ENCODE measurements around the gene NUB1. TPM values are rescaled to one million over a fixed set of nuclear protein-coding genes. Genes with fewer than 3 reads are reported as not detected.
"Not testable (repeated sequence)": the region's sequence is repeated elsewhere in the genome, so short reads cannot be mapped to it uniquely, and the experiment has no call there.

NUB1 gene
- total and polyA plus RNA-seq, 2 donors = 48.5 to 69.8 TPM

GRCh38 chr7:151301471-151302462, 39.8 kb upstream of the NUB1 start:
- Histone ChIP-seq H3K27ac (ENCODE audit: low read depth in 1 of 2, low read length in 1 of 2) (no peak overlapping the region), H3K9me3 (ENCODE audit: control insufficient read depth in 2 of 2, insufficient read depth in 1 of 2, low read length in 1 of 2) (peaks cover 1 to 2% of the 10 kb centered on the region in 2 donors), H3K36me3 (ENCODE audit: control insufficient read depth in 2 of 2, insufficient read depth in 2 of 2, low read length in 1 of 2) (no peaks in the 10 kb centered on the region), H3K27me3 (ENCODE audit: control insufficient read depth in 2 of 2, insufficient read depth in 1 of 2, low read length in 1 of 2) (peaks cover 10 to 62% of the 10 kb centered on the region in 2 donors), H3K4me1 (ENCODE audit: control insufficient read depth in 2 of 2, insufficient read depth in 2 of 2, low read length in 2 of 2) (peaks cover 4 to 12% of the 10 kb centered on the region in 2 donors), H3K4me3 (ENCODE audit: low read length in 2 of 2) (no peak overlapping the region)
- no peak for DNase-seq (ENCODE audit: low read depth in 6 of 9, low spot score in 9 of 9)
- WGBS = 87% methylated on average over 20 of the region's 20 CpGs

- H3K4me3 ChIP-seq (ENCODE audit: low read length in 2 of 2); H3K9me3 ChIP-seq (ENCODE audit: control insufficient read depth in 2 of 2, insufficient read depth in 1 of 2, low read length in 1 of 2); H3K27ac ChIP-seq (ENCODE audit: low read depth in 1 of 2, low read length in 1 of 2); H3K36me3 ChIP-seq (ENCODE audit: control insufficient read depth in 2 of 2, insufficient read depth in 2 of 2, low read length in 1 of 2); DNase-seq (ENCODE audit: low read depth in 6 of 9, low spot score in 9 of 9): not testable (repeated sequence)
- 77% methylated on average over 19 of the region's 19 CpGs for WGBS
- H3K4me1 ChIP-seq (ENCODE audit: control insufficient read depth in 2 of 2, insufficient read depth in 2 of 2, low read length in 2 of 2) = peaks cover 4 to 12% of the 10 kb centered on the region in 2 donors
- H3K27me3 ChIP-seq (ENCODE audit: control insufficient read depth in 2 of 2, insufficient read depth in 1 of 2, low read length in 1 of 2) = peaks cover 13 to 73% of the 10 kb centered on the region in 2 donors
Observed at GRCh38 chr7:151304251-151304650, 37.4 kb upstream of the NUB1 start.

- peak in 1 of 9 donors; percentile 41 for DNase-seq (ENCODE audit: low read depth in 6 of 9, low spot score in 9 of 9)
- peaks cover 4 to 12% of the 10 kb centered on the region in 2 donors for H3K4me1 ChIP-seq (ENCODE audit: control insufficient read depth in 2 of 2, insufficient read depth in 2 of 2, low read length in 2 of 2)
- no peak overlapping the region for H3K27ac ChIP-seq (ENCODE audit: low read depth in 1 of 2, low read length in 1 of 2)
- peaks cover 13 to 75% of the 10 kb centered on the region in 2 donors for H3K27me3 ChIP-seq (ENCODE audit: control insufficient read depth in 2 of 2, insufficient read depth in 1 of 2, low read length in 1 of 2)
- no peak overlapping the region for H3K4me3 ChIP-seq (ENCODE audit: low read length in 2 of 2)
- WGBS = 26% methylated on average over 7 of the region's 7 CpGs
- H3K9me3 ChIP-seq (ENCODE audit: control insufficient read depth in 2 of 2, insufficient read depth in 1 of 2, low read length in 1 of 2) = peaks cover 0 to 1% of the 10 kb centered on the region in 2 donors
- no peaks in the 10 kb centered on the region for H3K36me3 ChIP-seq (ENCODE audit: control insufficient read depth in 2 of 2, insufficient read depth in 2 of 2, low read length in 1 of 2)
Observed at GRCh38 chr7:151304856-151305255, 36.8 kb upstream of the NUB1 start.

GRCh38 chr7:151306374-151306773, 35.2 kb upstream of the NUB1 start:
- H3K36me3 ChIP-seq (ENCODE audit: control insufficient read depth in 2 of 2, insufficient read depth in 2 of 2, low read length in 1 of 2) = no peaks in the 10 kb centered on the region
- 89% methylated on average over 8 of the region's 8 CpGs for WGBS
- peaks cover 13 to 64% of the 10 kb centered on the region in 2 donors for H3K27me3 ChIP-seq (ENCODE audit: control insufficient read depth in 2 of 2, insufficient read depth in 1 of 2, low read length in 1 of 2)
- no peak overlapping the region for H3K4me3 ChIP-seq (ENCODE audit: low read length in 2 of 2)
- no peak overlapping the region for H3K27ac ChIP-seq (ENCODE audit: low read depth in 1 of 2, low read length in 1 of 2)
- H3K4me1 ChIP-seq (ENCODE audit: control insufficient read depth in 2 of 2, insufficient read depth in 2 of 2, low read length in 2 of 2) = peaks cover 4 to 12% of the 10 kb centered on the region in 2 donors
- DNase-seq (ENCODE audit: low read depth in 6 of 9, low spot score in 9 of 9) = no peak
- peaks cover 1 to 5% of the 10 kb centered on the region in 2 donors for H3K9me3 ChIP-seq (ENCODE audit: control insufficient read depth in 2 of 2, insufficient read depth in 1 of 2, low read length in 1 of 2)

GRCh38 chr7:151306860-151307259, 34.8 kb upstream of the NUB1 start:
- peaks cover 13 to 59% of the 10 kb centered on the region in 2 donors for H3K27me3 ChIP-seq (ENCODE audit: control insufficient read depth in 2 of 2, insufficient read depth in 1 of 2, low read length in 1 of 2)
- H3K27ac ChIP-seq (ENCODE audit: low read depth in 1 of 2, low read length in 1 of 2) = no peak overlapping the region
- 90% methylated on average over 3 of the region's 3 CpGs for WGBS
- H3K4me3 ChIP-seq (ENCODE audit: low read length in 2 of 2) = no peak overlapping the region
- H3K4me1 ChIP-seq (ENCODE audit: control insufficient read depth in 2 of 2, insufficient read depth in 2 of 2, low read length in 2 of 2) = peaks cover 4 to 12% of the 10 kb centered on the region in 2 donors
- DNase-seq (ENCODE audit: low read depth in 6 of 9, low spot score in 9 of 9) = no peak
- peaks cover 3 to 7% of the 10 kb centered on the region in 2 donors for H3K9me3 ChIP-seq (ENCODE audit: control insufficient read depth in 2 of 2, insufficient read depth in 1 of 2, low read length in 1 of 2)
- H3K36me3 ChIP-seq (ENCODE audit: control insufficient read depth in 2 of 2, insufficient read depth in 2 of 2, low read length in 1 of 2) = no peaks in the 10 kb centered on the region

- Histone ChIP-seq H3K27me3 (ENCODE audit: control insufficient read depth in 2 of 2, insufficient read depth in 1 of 2, low read length in 1 of 2) (peaks cover 9 to 53% of the 10 kb centered on the region in 2 donors), H3K27ac (ENCODE audit: low read depth in 1 of 2, low read length in 1 of 2) (no peak overlapping the region), H3K9me3 (ENCODE audit: control insufficient read depth in 2 of 2, insufficient read depth in 1 of 2, low read length in 1 of 2) (peaks cover 3 to 7% of the 10 kb centered on the region in 2 donors), H3K36me3 (ENCODE audit: control insufficient read depth in 2 of 2, insufficient read depth in 2 of 2, low read length in 1 of 2) (no peaks in the 10 kb centered on the region), H3K4me1 (ENCODE audit: control insufficient read depth in 2 of 2, insufficient read depth in 2 of 2, low read length in 2 of 2) (peaks cover 4 to 12% of the 10 kb centered on the region in 2 donors), H3K4me3 (ENCODE audit: low read length in 2 of 2) (no peak overlapping the region)
- WGBS = 92% methylated on average over 7 of the region's 7 CpGs
- no peak for DNase-seq (ENCODE audit: low read depth in 6 of 9, low spot score in 9 of 9)
Observed at GRCh38 chr7:151307536-151307935, 34.1 kb upstream of the NUB1 start.

- H3K27ac ChIP-seq (ENCODE audit: low read depth in 1 of 2, low read length in 1 of 2) = no peak overlapping the region
- no peak overlapping the region for H3K4me3 ChIP-seq (ENCODE audit: low read length in 2 of 2)
- 97% methylated on average over 6 of the region's 6 CpGs for WGBS
- H3K4me1 ChIP-seq (ENCODE audit: control insufficient read depth in 2 of 2, insufficient read depth in 2 of 2, low read length in 2 of 2) = peaks cover 4 to 14% of the 10 kb centered on the region in 2 donors
- H3K9me3 ChIP-seq (ENCODE audit: control insufficient read depth in 2 of 2, insufficient read depth in 1 of 2, low read length in 1 of 2) = peaks cover 5 to 7% of the 10 kb centered on the region in 2 donors
- no peaks in the 10 kb centered on the region for H3K36me3 ChIP-seq (ENCODE audit: control insufficient read depth in 2 of 2, insufficient read depth in 2 of 2, low read length in 1 of 2)
- DNase-seq (ENCODE audit: low read depth in 6 of 9, low spot score in 9 of 9) = no peak
- peaks cover 8 to 46% of the 10 kb centered on the region in 2 donors for H3K27me3 ChIP-seq (ENCODE audit: control insufficient read depth in 2 of 2, insufficient read depth in 1 of 2, low read length in 1 of 2)
Observed at GRCh38 chr7:151308256-151308655, 33.4 kb upstream of the NUB1 start.

GRCh38 chr7:151308791-151309190, 32.8 kb upstream of the NUB1 start:
- 91% methylated on average over 8 of the region's 8 CpGs for WGBS
- H3K9me3 ChIP-seq (ENCODE audit: control insufficient read depth in 2 of 2, insufficient read depth in 1 of 2, low read length in 1 of 2) = peaks cover 3 to 7% of the 10 kb centered on the region in 2 donors
- H3K4me1 ChIP-seq (ENCODE audit: control insufficient read depth in 2 of 2, insufficient read depth in 2 of 2, low read length in 2 of 2) = peaks cover under 1 to 10% of the 10 kb centered on the region in 2 donors
- H3K27me3 ChIP-seq (ENCODE audit: control insufficient read depth in 2 of 2, insufficient read depth in 1 of 2, low read length in 1 of 2) = peaks cover 5 to 40% of the 10 kb centered on the region in 2 donors
- no peak overlapping the region for H3K27ac ChIP-seq (ENCODE audit: low read depth in 1 of 2, low read length in 1 of 2)
- H3K4me3 ChIP-seq (ENCODE audit: low read length in 2 of 2) = no peak overlapping the region
- DNase-seq (ENCODE audit: low read depth in 6 of 9, low spot score in 9 of 9) = no peak
- H3K36me3 ChIP-seq (ENCODE audit: control insufficient read depth in 2 of 2, insufficient read depth in 2 of 2, low read length in 1 of 2) = no peaks in the 10 kb centered on the region

- Histone ChIP-seq H3K27me3 (ENCODE audit: control insufficient read depth in 2 of 2, insufficient read depth in 1 of 2, low read length in 1 of 2) (peaks cover 5 to 36% of the 10 kb centered on the region in 2 donors), H3K36me3 (ENCODE audit: control insufficient read depth in 2 of 2, insufficient read depth in 2 of 2, low read length in 1 of 2) (no peaks in the 10 kb centered on the region), H3K4me3 (ENCODE audit: low read length in 2 of 2) (no peak overlapping the region), H3K27ac (ENCODE audit: low read depth in 1 of 2, low read length in 1 of 2) (no peak overlapping the region), H3K4me1 (ENCODE audit: control insufficient read depth in 2 of 2, insufficient read depth in 2 of 2, low read length in 2 of 2) (peaks cover 0 to 9% of the 10 kb centered on the region in 2 donors), H3K9me3 (ENCODE audit: control insufficient read depth in 2 of 2, insufficient read depth in 1 of 2, low read length in 1 of 2) (peaks cover 3 to 7% of the 10 kb centered on the region in 2 donors)
- WGBS = 25% methylated on average over 4 of the region's 4 CpGs
- DNase-seq (ENCODE audit: low read depth in 6 of 9, low spot score in 9 of 9) = no peak
Observed at GRCh38 chr7:151309311-151309710, 32.3 kb upstream of the NUB1 start.
